Smooth muscle cell of the brain vasculature (primary cell): ENCODE measurements around the gene NGRN.

ENCODE experiments used
- DNase-seq: peaks from one replicate; pipeline ENCODE4 v3.0.0-alpha.2; 2012; ENCODE audit warnings: low read depth, low spot score

NGRN gene, protein sequence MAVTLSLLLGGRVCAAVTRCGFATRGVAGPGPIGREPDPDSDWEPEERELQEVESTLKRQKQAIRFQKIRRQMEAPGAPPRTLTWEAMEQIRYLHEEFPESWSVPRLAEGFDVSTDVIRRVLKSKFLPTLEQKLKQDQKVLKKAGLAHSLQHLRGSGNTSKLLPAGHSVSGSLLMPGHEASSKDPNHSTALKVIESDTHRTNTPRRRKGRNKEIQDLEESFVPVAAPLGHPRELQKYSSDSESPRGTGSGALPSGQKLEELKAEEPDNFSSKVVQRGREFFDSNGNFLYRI

GRCh38 chr15:90265271-90266060 is at the start of gene NGRN:
Gene NGRN, plus strand, starts transcription at chr15:90265672. Its CDS starts 41 bp downstream, at chr15:90265713.
- peak; percentile 67 for DNase-seq

DNA sequence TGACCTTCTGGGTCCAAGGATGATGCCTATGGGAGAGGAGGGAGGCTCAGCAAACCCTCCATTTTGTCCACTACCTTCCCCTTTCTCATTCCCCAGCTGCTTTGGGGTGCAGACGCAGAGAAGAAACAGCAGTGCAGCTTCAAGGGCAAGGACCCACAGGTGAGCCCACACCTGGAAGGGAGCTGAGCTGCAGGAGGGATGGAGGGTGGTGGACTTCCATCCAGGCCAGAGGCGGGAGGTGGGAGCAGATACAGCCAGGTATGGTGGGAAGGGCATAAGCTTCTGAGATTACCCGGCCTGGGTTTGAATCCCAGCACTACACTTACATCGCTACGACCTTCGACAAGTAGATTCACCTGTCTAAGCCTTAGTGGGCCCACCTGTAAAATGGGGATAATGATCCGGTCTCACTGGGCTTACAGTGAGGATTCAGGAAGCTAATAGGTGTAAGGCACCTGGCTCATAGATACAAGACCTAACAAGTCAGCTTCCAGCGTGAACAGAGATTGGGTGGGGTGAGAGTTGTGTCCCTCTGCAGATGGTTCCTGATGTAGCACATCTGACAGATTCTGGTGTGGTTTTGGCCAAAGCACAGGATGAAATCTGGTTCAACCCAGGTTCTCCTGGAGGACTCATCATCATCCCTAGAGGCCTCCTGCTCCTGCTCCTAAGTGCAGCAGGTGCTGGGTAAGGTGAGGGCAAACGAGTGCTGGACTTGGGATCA is 47.6 kb upstream of the NGRN start:
- DNase-seq: no peak

DNA sequence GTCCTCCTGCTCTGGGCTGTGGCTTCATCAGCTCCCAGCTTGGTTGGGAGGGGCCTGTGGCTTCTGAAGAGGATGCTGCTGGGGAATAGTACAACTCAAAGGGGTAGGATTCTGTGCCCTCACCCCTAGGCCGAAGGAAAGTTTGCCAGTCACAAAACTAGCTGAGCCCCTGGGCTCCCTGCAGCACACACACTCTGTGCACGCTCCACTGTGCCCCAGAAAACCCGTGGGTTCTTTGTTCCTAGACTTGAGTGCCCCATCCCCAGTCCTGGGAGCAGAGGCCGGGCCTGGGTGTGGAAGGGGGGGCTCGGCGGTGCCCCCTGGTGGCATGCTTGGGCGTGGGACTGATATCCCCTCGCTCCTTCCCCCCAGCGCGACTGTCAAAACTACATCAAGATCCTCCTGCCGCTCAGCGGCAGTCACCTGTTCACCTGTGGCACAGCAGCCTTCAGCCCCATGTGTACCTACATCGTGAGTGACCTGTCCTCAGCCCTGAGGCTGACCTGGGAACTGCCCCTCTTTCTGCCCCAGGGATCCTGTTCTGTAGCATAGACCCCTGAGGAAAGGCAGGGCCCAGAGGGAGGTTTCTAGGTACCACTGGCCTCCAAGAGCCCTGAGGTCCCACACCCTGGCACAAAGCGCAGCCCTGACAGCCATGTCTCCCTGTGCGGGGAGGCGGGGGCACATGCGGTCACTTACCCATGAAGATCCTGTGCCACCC is 45.9 kb upstream of the NGRN start:
- no peak for DNase-seq

- DNase-seq: peak; percentile 65
Measured at GRCh38 chr15:90221246-90221900, 44.1 kb upstream of the NGRN start.

GRCh38 chr15:90222547-90222946 is 42.9 kb upstream of the NGRN start:
- no peak for DNase-seq

GRCh38 chr15:90223441-90224165 is 41.9 kb upstream of the NGRN start:
- DNase-seq: no peak

DNA sequence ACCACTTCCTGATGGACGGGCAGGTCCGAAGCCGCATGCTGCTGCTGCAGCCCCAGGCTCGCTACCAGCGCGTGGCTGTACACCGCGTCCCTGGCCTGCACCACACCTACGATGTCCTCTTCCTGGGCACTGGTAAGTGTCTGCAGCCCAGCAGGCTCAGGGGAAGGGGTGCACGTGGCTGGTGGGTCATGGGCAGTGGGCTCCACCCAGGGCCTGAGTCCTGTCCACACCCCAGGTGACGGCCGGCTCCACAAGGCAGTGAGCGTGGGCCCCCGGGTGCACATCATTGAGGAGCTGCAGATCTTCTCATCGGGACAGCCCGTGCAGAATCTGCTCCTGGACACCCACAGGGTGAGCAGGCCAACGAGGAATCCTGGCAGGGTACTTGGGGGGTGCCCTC is 40.4 kb upstream of the NGRN start:
- DNase-seq: no peak

GRCh38 chr15:90225504-90226234 is 39.8 kb upstream of the NGRN start:
- DNase-seq: no peak

GRCh38 chr15:90227336-90227735 is 38.1 kb upstream of the NGRN start:
- DNase-seq: no peak

- DNase-seq: no peak
Measured at GRCh38 chr15:90227816-90228772, 37.4 kb upstream of the NGRN start.

DNA sequence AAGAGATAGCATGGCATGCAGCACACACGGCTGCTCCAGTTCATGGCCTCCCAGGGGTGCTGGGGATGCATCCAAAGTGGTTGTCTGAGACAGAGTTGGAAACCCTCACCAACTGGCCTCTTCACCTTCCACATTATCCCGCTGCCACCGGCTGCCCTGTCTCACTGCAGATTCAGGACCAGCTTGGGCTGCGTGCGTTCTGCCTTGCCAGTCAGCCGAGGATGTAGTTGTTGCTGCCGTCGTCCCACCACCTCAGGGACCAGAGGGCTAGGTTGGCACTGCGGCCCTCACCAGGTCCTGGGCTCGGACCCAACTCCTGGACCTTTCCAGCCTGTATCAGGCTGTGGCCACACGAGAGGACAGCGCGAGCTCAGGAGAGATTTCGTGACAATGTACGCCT is 36.5 kb upstream of the NGRN start:
- no peak for DNase-seq

DNA sequence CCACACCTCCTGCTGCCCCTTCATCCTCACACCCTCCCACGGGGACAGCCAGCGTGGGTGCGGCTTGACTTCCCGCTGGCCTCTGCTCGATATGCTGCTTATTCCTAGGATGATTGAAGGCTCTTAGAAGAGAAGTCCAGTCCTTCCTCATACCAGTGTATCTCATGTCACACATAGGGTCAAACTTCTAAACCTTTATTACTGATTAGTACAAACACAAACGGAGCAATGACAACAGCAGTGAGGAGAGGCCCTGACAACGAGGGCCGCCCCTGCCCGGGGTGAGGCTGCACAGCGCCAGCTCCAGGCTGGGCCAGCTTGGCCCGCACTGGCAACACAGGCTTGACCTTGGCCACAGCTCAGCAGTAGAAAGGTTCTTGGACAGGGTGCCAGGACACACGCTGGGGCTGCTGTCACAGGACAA is 35.4 kb upstream of the NGRN start:
- DNase-seq: no peak

GRCh38 chr15:90230610-90231009 is 34.9 kb upstream of the NGRN start:
- no peak for DNase-seq

- DNase-seq: no peak
Measured at GRCh38 chr15:90231028-90232017, 34.1 kb upstream of the NGRN start.

DNA sequence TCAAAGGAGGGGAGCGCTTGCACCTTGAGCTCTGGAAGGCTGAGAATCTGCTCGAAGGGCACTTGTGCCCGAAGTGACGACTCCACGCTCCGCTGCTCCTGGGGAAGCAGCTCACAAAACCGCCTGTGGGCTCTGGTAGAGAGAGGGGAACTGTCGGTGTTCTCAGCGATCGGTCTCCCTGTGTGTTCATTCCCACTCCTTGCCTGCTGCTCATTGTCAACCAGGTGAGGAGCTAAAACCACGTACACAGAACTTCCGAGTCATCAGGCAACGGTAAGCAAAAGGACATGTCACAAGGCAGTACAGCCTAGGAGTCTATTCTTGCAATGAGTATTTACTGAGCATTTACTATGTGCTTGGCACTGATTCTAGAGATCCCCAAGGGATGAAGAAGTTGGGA is 33.3 kb upstream of the NGRN start:
- no peak for DNase-seq

DNA sequence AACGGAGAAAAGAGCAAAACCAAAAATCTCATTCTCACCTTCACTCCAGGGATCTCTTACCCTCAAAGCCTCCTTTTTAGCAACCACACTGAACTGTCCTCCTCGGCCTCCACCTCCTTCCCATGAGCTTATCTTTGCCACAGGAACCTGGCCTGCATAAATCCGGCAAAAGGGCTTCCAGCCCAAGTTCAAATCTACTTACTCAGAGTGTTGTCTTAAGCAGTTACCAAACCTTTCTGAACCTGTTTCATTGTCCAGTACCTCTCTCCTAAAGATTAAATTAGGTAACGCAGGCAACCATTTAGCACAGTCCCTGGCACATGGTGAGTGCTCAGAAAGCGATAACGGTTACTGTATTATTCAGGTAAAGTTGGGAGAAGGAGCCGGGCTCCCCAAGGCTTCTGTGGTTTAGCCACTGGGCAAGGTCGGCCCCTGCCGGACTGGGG is 32.5 kb upstream of the NGRN start:
- no peak for DNase-seq

DNA sequence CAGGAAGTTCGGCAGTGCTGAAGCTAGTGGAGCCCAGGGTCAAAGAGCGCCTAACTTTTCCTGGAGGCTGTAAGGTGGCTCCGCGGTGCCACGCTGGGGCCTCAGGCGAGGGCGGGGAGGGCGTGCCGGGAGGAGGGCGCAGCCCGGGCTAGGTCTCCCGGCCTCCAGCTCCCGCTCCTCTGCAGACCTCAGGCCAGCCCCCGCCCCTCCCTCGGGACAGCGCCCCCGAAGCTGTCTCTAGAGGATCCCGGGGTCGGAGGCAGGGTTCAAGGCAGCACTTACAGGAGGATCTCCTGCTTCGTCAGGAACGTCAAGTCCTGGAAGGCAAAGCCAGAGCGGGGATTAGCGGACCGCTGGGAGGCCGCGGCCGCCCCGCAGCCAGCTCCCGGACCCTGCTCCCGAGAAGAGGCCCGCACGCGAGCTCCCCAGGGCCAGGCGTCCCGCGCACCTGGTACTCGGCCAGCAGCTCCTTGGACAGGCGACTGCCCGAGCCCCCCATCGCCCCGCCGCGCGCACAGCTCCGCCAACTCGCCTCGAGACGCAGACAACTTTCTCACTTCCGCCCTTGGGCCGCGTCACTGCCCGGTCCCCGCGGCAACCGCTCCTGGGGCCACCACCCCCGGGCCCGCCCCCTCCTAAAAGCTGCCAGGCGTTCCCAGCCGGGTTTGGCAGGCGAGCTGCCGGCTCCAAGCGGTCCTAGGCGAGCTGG is 31.9 kb upstream of the NGRN start, which contains the start of gene CIB1:
Gene CIB1 (minus strand): TSS at position 555 of the 709 bp plus-strand sequence. CDS start 56 bp downstream, at position 499.
- DNase-seq: no peak
